Measurements from ENCODE around the gene PWWP2B. TPM values are rescaled to one million over a fixed set of nuclear protein-coding genes. Genes with fewer than 3 reads are reported as not detected.
A peak's percentile ranks its signal among the peaks of the same experiment; 100 is the strongest.

PWWP2B gene
- total RNA-seq, 1 donor from 2014 or later, result 49.4 TPM

DNA sequence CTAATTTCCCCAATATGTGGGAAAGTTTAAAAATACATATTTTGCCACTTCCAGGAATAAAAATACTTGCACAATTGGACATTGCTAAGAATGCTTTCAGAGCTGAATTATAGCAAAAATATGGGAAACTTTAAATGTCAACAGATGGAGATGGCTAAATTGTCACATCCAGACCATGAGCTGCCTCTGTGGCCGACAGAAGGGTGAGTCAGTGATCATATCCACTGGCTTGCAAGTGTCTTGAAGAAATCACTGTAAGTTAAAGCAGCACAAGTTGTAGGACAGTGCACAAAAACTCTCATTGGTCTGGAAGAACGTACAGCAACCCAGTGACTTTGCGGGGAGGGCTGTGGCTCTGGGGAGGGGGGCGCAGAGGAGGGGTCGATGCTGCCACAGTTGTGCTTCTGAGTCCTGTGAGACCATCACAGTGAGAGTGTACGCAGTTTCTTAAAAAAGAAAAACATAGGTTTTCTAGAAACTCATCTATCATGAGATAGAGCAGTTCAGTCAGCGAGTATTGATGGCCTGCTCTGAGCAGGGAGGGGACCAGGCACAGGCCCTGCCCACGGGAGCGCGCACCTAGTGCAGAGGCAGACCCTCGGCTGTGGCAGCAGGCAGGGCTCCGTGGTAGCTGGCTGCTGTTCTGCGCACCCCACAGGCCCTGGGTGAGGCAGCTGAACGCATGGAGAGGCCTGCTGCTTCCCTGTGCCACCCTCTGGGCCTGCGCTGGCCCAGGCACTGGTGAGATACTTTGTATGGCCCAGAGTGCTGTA, 39.5 kb upstream of the PWWP2B start:
- H3K4me3 Mint-ChIP-seq (ENCODE audit: unreplicated experiment), result no peak overlapping the region
- H3K36me3 Mint-ChIP-seq (ENCODE audit: unreplicated experiment), result peaks cover 5% of the 10 kb centered on the region
- H3K9me3 Mint-ChIP-seq (ENCODE audit: unreplicated experiment), result peaks cover 6% of the 10 kb centered on the region
- no peak overlapping the region for H3K27ac Mint-ChIP-seq (ENCODE audit: unreplicated experiment)
- TF ChIP-seq, protein P1, sequence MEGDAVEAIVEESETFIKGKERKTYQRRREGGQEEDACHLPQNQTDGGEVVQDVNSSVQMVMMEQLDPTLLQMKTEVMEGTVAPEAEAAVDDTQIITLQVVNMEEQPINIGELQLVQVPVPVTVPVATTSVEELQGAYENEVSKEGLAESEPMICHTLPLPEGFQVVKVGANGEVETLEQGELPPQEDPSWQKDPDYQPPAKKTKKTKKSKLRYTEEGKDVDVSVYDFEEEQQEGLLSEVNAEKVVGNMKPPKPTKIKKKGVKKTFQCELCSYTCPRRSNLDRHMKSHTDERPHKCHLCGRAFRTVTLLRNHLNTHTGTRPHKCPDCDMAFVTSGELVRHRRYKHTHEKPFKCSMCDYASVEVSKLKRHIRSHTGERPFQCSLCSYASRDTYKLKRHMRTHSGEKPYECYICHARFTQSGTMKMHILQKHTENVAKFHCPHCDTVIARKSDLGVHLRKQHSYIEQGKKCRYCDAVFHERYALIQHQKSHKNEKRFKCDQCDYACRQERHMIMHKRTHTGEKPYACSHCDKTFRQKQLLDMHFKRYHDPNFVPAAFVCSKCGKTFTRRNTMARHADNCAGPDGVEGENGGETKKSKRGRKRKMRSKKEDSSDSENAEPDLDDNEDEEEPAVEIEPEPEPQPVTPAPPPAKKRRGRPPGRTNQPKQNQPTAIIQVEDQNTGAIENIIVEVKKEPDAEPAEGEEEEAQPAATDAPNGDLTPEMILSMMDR (IDR thresholded peaks at IDR 0.05; ENCODE audit: partially characterized antibody, unreplicated experiment), result no peak
- peaks cover 16% of the 10 kb centered on the region for H3K27me3 Mint-ChIP-seq (ENCODE audit: unreplicated experiment)
- H3K4me1 Mint-ChIP-seq (ENCODE audit: low read depth, unreplicated experiment), result peaks cover 7% of the 10 kb centered on the region
- no peak for DNase-seq

DNA sequence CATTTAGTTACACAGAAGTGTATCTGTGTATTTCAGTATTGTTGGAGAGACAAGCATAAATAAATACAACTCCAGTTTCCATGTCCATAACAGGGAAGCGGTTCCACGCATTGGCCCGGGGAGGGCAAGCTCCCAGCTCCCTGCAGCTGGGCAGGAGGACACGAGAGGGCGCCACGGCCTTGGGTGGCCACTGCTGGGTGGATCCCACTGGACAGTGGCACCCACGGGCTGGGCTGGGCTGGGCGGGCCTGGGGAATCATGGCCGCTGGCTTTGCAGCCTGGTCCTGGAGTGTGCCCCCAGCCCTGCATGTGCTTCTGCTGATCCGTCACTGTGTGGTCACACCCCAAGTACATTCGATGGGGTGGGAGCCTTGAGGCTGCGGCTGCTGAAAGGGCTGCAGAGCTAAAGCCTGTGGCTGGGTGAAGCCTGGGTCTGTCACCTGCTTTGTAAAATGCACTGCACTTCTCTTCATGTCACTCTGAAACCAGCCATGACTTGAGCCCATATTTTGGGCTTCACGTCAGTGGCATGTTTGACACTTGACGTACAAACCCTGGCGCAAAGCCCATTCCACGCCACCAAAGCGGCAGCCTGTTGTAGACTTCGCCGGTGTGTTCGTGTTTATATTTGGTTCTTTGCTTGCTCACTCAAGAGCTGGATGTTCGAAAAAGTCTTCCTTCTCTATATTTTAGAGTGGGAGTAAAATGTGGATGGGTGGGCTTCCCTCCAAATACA, 37.5 kb upstream of the PWWP2B start:
- peaks cover 4% of the 10 kb centered on the region for H3K9me3 Mint-ChIP-seq (ENCODE audit: unreplicated experiment)
- peaks cover 5% of the 10 kb centered on the region for H3K36me3 Mint-ChIP-seq (ENCODE audit: unreplicated experiment)
- TF ChIP-seq, protein P1 (IDR thresholded peaks at IDR 0.05; ENCODE audit: partially characterized antibody, unreplicated experiment), result no peak
- H3K4me3 Mint-ChIP-seq (ENCODE audit: unreplicated experiment), result no peak overlapping the region
- no peaks in the 10 kb centered on the region for H3K4me1 Mint-ChIP-seq (ENCODE audit: low read depth, unreplicated experiment)
- no peak overlapping the region for H3K27ac Mint-ChIP-seq (ENCODE audit: unreplicated experiment)
- peaks cover 12% of the 10 kb centered on the region for H3K27me3 Mint-ChIP-seq (ENCODE audit: unreplicated experiment)
- no peak for DNase-seq

- TF ChIP-seq, protein P1 (IDR thresholded peaks at IDR 0.05; ENCODE audit: partially characterized antibody, unreplicated experiment), result peak; percentile 55
- no peak overlapping the region for H3K4me3 Mint-ChIP-seq (ENCODE audit: unreplicated experiment)
- DNase-seq, result no peak
- no peaks in the 10 kb centered on the region for H3K4me1 Mint-ChIP-seq (ENCODE audit: low read depth, unreplicated experiment)
- peak overlapping the region; percentile 59 for H3K27ac Mint-ChIP-seq (ENCODE audit: unreplicated experiment)
- H3K27me3 Mint-ChIP-seq (ENCODE audit: unreplicated experiment), result peaks cover 5% of the 10 kb centered on the region
- peaks cover 12% of the 10 kb centered on the region for H3K36me3 Mint-ChIP-seq (ENCODE audit: unreplicated experiment)
- H3K9me3 Mint-ChIP-seq (ENCODE audit: unreplicated experiment), result peaks cover 4% of the 10 kb centered on the region
Measured at GRCh38 chr10:132360766-132361447, 36.1 kb upstream of the PWWP2B start.

DNA sequence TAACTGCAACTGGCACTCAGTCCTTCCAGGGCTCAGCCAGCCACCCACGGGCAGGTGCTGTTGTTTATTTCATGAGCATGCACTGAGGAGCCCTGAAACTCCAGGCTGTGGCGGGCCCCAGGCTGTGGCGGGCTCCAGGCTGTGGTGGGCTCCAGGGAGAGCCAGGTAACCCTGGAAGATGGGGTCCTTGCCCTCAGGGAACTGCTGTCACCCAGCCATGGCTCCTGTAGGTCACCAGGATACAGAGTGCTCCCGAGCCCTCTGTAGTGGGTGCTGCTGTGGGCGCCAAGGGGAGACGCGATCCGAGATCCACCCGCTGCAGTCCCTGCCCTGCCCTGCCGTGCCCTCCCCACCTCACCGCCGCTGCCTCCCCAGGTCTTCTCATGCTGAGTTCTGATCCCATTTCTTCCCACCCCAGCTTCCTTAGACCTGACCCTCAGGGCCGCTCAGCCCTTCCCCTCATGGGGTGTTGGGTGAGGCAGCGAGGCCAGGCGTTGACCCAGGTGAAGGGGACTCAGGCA, 35.4 kb upstream of the PWWP2B start:
- no peak overlapping the region for H3K4me3 Mint-ChIP-seq (ENCODE audit: unreplicated experiment)
- no peak overlapping the region for H3K27ac Mint-ChIP-seq (ENCODE audit: unreplicated experiment)
- peaks cover 4% of the 10 kb centered on the region for H3K9me3 Mint-ChIP-seq (ENCODE audit: unreplicated experiment)
- peaks cover 4% of the 10 kb centered on the region for H3K27me3 Mint-ChIP-seq (ENCODE audit: unreplicated experiment)
- TF ChIP-seq, protein P1 (IDR thresholded peaks at IDR 0.05; ENCODE audit: partially characterized antibody, unreplicated experiment), result no peak
- peaks cover 12% of the 10 kb centered on the region for H3K36me3 Mint-ChIP-seq (ENCODE audit: unreplicated experiment)
- DNase-seq, result no peak
- H3K4me1 Mint-ChIP-seq (ENCODE audit: low read depth, unreplicated experiment), result no peaks in the 10 kb centered on the region

Data from glutamatergic neuron (in vitro differentiated cells).